Heart left ventricle (tissue), 16 donors: ENCODE results near the gene RFX5. TPM values are rescaled to one million over a fixed set of nuclear protein-coding genes. Genes with fewer than 3 reads are reported as not detected.

Experiments used
- ATAC-seq, 4 donors: fragments of 200-7000 bp; cut with Tn5 transposase; one replicate each; pipeline ENCODE4 v1.9.1; 2020 to 2022; ENCODE audit warnings: moderate library complexity in 4 of 4, mild to moderate bottlenecking in 3 of 4, moderate number of reproducible peaks in 1 of 4
- DNase-seq, 5 donors: peaks; one replicate each; pipeline ENCODE4 v3.0.0-alpha.2; 2020
- H3K27ac ChIP-seq, 12 donors: fragments of 200-600 bp; sonication (generic) in 4 of 12; one replicate each; pipeline versions ENCODE4 v1.5.0 to v1.8.0; 2016 to 2022; ENCODE audit warnings: mild to moderate bottlenecking in 2 of 12
- H3K27me3 ChIP-seq, 9 donors: fragments of 200-600 bp; sonication (generic) in 2 of 9; one replicate each; pipeline versions ENCODE4 v1.5.1 to v1.8.0; 2016 to 2022; ENCODE audit warnings: mild to moderate bottlenecking in 3 of 9
- H3K36me3 ChIP-seq, 9 donors: fragments of 200-600 bp; sonication (generic) in 2 of 9; one replicate each; pipeline versions ENCODE4 v1.5.0 to v1.8.0; 2018 to 2022; ENCODE audit warnings: mild to moderate bottlenecking in 2 of 9
- H3K4me1 ChIP-seq, 12 donors: fragments of 200-600 bp; sonication (generic) in 4 of 12; one replicate each; pipeline versions ENCODE4 v1.5.0 to v1.8.0; 2016 to 2022; ENCODE audit warnings: mild to moderate bottlenecking in 3 of 12
- H3K4me3 ChIP-seq, 12 donors: fragments of 200-600 bp; sonication (generic) in 4 of 12; one replicate each; pipeline versions ENCODE4 v1.5.0 to v1.8.0; 2017 to 2022; ENCODE audit warnings: mild to moderate bottlenecking in 9 of 12, moderate library complexity in 4 of 12
- H3K9me3 ChIP-seq, 12 donors: fragments of 200-600 bp; sonication (generic) in 4 of 12; one replicate each; pipeline versions ENCODE4 v1.5.0 to v1.8.0; 2016 to 2022; ENCODE audit warnings: mild to moderate bottlenecking in 1 of 12
- CTCF ChIP-seq, 12 donors: fragments of 200-600 bp; sonication (generic) in 4 of 12; IDR thresholded peaks; one replicate each; pipeline versions ENCODE4 v1.5.0 to v1.8.0; 2018 to 2022; ENCODE audit warnings: antibody characterized with exemption in 12 of 12, mild to moderate bottlenecking in 5 of 12
- POLR2A ChIP-seq, 2 donors: fragments of 450-650 bp; IDR thresholded peaks; one replicate each; pipeline ENCODE4 v1.6.1; 2017; ENCODE audit warnings: antibody characterized with exemption in 2 of 2, mild to moderate bottlenecking in 2 of 2, moderate library complexity in 2 of 2
- WGBS, 4 donors: extraction: QIAGEN DNeasy Blood & Tissue Kit in 2 of 4; methylation state at CpG; one replicate each; pipeline versions ENCODE4 v1.1.5 to v1.1.7; 2013 to 2018; 5-methylcytosine and 5-hydroxymethylcytosine counted together
- intact Hi-C, 10 donors: fragments of 100-400 bp; cut with DNase I; formaldehyde crosslinking; loops; one replicate each; pipeline versions ENCODE4 v1.11.1 to v1.14.2; 2022
- polyA plus RNA-seq, 2 donors: library from polyadenylated mRNA; stranded (reverse); fragments of 200-250 nt; gene quantifications; one replicate each; pipeline ENCODE4 v1.2.3, GENCODE V29; 2013
- total RNA-seq, 9 donors: library from RNA; depleted of rRNA in 2 of 9; stranded (reverse); fragments of >200 nt in 2 of 9; fragmentation: NEBNext Ultra II Directional in 3 of 9; extraction: Animal tissue kit (Norgen Biotek cat#: 25700) in 3 of 9; gene quantifications; one replicate each; pipeline versions ENCODE4 v1.1.0 to v1.2.4, GENCODE V29; 2016 to 2023
- donor health status: ischemic (EF 13 %, LVEDD 7.1; RV severe dilation, severe dysfunction).
- donor health status: healthy with polysubstance abuse.
- donor health status: DM: no; HTN: yes; CAD: no.
- donor health status: DM: no; HTN: no; CAD: no.
- donor health status: ischemic (EF 25% LVEDD 6.9; RV normal size, moderate dysfunction).
- donor health status: ischemic (EF 25% LVEDD 5.7; RV mildly dilated, moderate dysfunction).
- donor health status: healthy.
- donor health status: DM: yes; HTN: yes; CAD: no.
- donor health status: ischemic (EF 35%, LVEDD 5.7; RV mildly dilated, moderate dysfunction).
- donor health status: nonischemic (EF 11% LVEDD 7.7; RV severe dilation, severe dysfunction).
- donor health status: DM: yes; HTN: yes; CAD: no.
- donor health status: PGD.
- donor health status: ischemic (EF 29% LVEDD 5.4; RV normal size, mild dysfunction).
- donor health status: nonischemic (EF 23%, LVEDD 6.1; RV moderate dilation, normal function).

RFX5 gene
- total and polyA plus RNA-seq, 11 donors, result 10.8 to 49.3 (median 21.3) TPM

DNA sequence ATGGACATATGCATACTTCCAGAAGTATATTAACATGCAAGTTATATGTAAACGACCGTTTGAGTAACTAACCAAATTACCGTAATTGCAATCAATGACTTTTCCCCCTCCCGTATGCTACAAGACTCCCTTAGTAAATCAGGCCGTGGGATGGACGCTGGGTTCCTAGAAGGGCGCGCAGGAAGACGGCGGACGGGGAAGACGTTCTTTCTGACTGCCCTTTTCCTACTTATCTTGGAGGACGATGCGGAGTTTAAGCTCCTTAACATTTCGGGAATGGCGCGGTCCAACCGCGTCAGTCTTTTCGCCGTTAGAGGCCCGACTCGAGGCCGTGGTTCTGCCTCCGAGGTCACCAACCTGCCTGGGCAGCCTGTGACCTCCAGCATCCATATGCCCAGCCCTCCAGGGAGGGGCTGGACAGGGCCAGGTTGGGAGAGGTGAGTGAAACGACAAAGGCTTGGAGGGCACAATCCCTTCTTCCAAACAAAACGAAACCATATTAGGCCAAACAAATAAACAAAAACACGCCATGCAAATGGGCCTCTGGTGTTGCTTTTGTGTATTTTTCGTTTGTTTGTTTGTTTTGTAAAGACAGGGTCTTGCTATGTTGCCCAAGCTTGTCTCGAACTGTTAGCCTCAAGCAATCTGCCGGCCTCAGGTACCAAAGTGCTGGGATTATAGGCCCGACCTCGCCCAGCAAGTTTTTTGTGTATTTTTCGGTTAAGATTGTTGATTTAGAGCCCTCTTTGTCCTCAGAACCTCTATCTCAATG lies 19.0 kb downstream of the RFX5 start:
- DNase-seq (peak in 2 of 5 donors; percentile 25 to 35), ATAC-seq (peak; percentile 14 to 30 (median 28))
- intact Hi-C loops, result loop anchor here in 3 of 10 donors (1.0 to 5.0 kb wide), 5 partner anchors 13 to 71 kb away; partner anchors contain the start of genes PSMB4 (in 2 of the 3) and ZNF687 (in 1 of the 3)
- no peaks in the 10 kb centered on the region for H3K27me3 ChIP-seq
- H3K9me3 ChIP-seq, result no peaks in the 10 kb centered on the region
- H3K36me3 ChIP-seq, result peaks cover 0 to 29% (median 17%) of the 10 kb centered on the region in 9 donors
- TF ChIP-seq POLR2A (IDR thresholded peaks at IDR 0.05), result no peak
- H3K4me1 ChIP-seq, result peaks cover 0 to 38% (median 24%) of the 10 kb centered on the region in 12 donors
- 18 to 27% (median 19%) methylated on average over 30 to 34 of the region's 34 CpGs for WGBS, 4 donors
- peak overlapping the region; percentile 70 to 95 (median 86) for H3K4me3 ChIP-seq
- peak overlapping the region; percentile 82 to 99 (median 96) for H3K27ac ChIP-seq

GRCh38 chr1:151327223-151327902 lies 19.7 kb downstream of the RFX5 start, which contains the start of gene PI4KB:
Gene PI4KB, minus strand, starts transcription at chr1:151327416. Its CDS starts 10,935 bp downstream, at chr1:151316481.
- DNase-seq (peak; percentile 85 to 93 (median 91)), ATAC-seq (peak; percentile 97 to 98 (median 98))
- H3K4me3 ChIP-seq, result peak within 1 kb of the TSS; percentile 70 to 95 (median 86)
- 0 to 1% (median 0%) methylated on average over 38 to 40 of the region's 40 CpGs for WGBS, 4 donors
- H3K36me3 ChIP-seq, result peaks cover 0 to 34% (median 21%) of the 10 kb centered on the region in 9 donors
- peak within 1 kb of the TSS; percentile 82 to 99 (median 96) for H3K27ac ChIP-seq
- peaks cover 0 to 41% (median 24%) of the 10 kb centered on the region in 12 donors for H3K4me1 ChIP-seq
- H3K9me3 ChIP-seq, result no peaks in the 10 kb centered on the region
- intact Hi-C loops, result loop anchor here in 3 of 10 donors (1.0 to 5.0 kb wide), 5 partner anchors 14 to 71 kb away; partner anchors contain the start of genes PSMB4 (in 2 of the 3) and ZNF687 (in 1 of the 3)
- no peaks in the 10 kb centered on the region for H3K27me3 ChIP-seq
- TF ChIP-seq CTCF (IDR thresholded peaks at IDR 0.05), result no peak
- TF ChIP-seq POLR2A (IDR thresholded peaks at IDR 0.05), result peak in 1 of 2 donors; percentile 85

DNA sequence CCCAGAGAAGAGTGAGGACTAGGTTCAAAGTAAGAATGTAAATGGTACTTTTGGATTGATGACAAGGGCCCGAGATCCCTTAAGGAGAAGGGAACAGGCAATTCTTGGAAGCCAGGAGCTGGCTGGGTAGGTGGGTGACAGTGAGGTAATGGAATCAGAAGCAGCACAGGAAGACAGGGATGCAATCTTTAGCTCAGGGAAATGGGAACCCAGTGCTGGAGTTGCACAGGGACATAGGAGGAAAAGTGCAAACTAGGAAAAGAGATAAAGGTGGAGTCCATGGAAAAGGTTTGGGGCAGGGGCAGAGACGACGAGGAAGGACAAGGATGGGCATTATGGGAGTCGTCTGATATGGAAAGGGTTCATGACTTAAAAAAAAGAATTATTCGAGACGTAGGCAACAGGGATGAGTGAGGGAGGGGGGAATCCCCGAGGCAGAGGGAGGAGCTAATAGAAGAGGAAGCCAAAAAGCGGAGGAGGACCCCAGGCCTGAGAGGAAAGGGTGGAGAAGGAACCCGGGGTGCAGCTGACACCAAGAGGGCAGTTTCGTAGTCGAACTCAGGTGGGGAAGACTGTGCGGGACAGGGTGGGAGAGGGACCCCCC lies 20.3 kb downstream of the RFX5 start:
- TF ChIP-seq CTCF (IDR thresholded peaks at IDR 0.05) (no peak), POLR2A (IDR thresholded peaks at IDR 0.05) (no peak)
- H3K4me3 ChIP-seq, result peak overlapping the region; percentile 70 to 95 (median 86)
- no peaks in the 10 kb centered on the region for H3K27me3 ChIP-seq
- DNase-seq (peak in 4 of 5 donors; percentile 60 to 71 (median 71)), ATAC-seq (peak; percentile 30 to 76 (median 72))
- peaks cover 0 to 40% (median 28%) of the 10 kb centered on the region in 9 donors for H3K36me3 ChIP-seq
- intact Hi-C loops, result loop anchor here in 3 of 10 donors (1.0 to 5.0 kb wide), 5 partner anchors 15 to 72 kb away; partner anchors contain the start of genes PSMB4 (in 2 of the 3) and ZNF687 (in 1 of the 3)
- H3K27ac ChIP-seq, result peak overlapping the region; percentile 82 to 99 (median 96)
- no peaks in the 10 kb centered on the region for H3K9me3 ChIP-seq
- peaks cover 0 to 41% (median 24%) of the 10 kb centered on the region in 12 donors for H3K4me1 ChIP-seq
- WGBS, 4 donors, result 0 to 1% (median 0%) methylated on average over 12 of the region's 12 CpGs
